Naive thymus-derived CD4-positive, alpha-beta T cell (primary cell): ENCODE measurements around the gene TUBB2B. TPM values are rescaled to one million over a fixed set of nuclear protein-coding genes. Genes with fewer than 3 reads are reported as not detected.

ENCODE experiments used
- ATAC-seq: fragments of 150-1000 bp; cut with Tn5 transposase; 2 replicates; pipeline ENCODE4 v1.10.0; 2021; ENCODE audit warnings: mild to moderate bottlenecking, moderate library complexity
- CTCF ChIA-PET: fragments of 350-600 bp; sonication (Branson Sonifier 250); formaldehyde crosslinking; loops from one replicate; lab custom pipeline; 2021; ENCODE audit warnings: antibody characterized with exemption; lab: Charles Lee
- POLR2A ChIA-PET: fragments of 350-600 bp; sonication (Branson Sonifier 250); formaldehyde crosslinking; loops from one replicate; lab custom pipeline; 2021; ENCODE audit warnings: antibody characterized with exemption, inconsistent platforms; lab: Charles Lee
- DNase-seq, 9 donors: peaks; one replicate each; pipeline versions ENCODE4 v3.0.0 to v3.0.0-alpha.2; 2020 to 2022; ENCODE audit warnings: mixed read lengths in 1 of 9
- H3K27ac ChIP-seq: one replicate; pipeline ENCODE4 v1.7.0; 2013; ENCODE audit warnings: mild to moderate bottlenecking, low read depth, low read length, moderate library complexity
- H3K27me3 ChIP-seq, 2 donors: one replicate each; pipeline ENCODE4 v1.7.0; 2013; ENCODE audit warnings: low read length in 2 of 2, mild to moderate bottlenecking in 2 of 2, moderate library complexity in 2 of 2; ENCODE audit not compliant: control insufficient read depth in 2 of 2, insufficient read depth in 2 of 2
- H3K36me3 ChIP-seq, 3 experiments: 1 replicate in 2 of 3; 2 replicates in 1 of 3; pipeline ENCODE4 v1.7.0; 2013; ENCODE audit warnings: low read length in 3 of 3, mild to moderate bottlenecking in 3 of 3, moderate library complexity in 1 of 3; ENCODE audit not compliant: insufficient read depth in 3 of 3, control insufficient read depth in 2 of 3
- H3K4me1 ChIP-seq, 2 donors: one replicate each; pipeline ENCODE4 v1.7.0; 2013; ENCODE audit warnings: low read length in 2 of 2, mild to moderate bottlenecking in 2 of 2, moderate library complexity in 1 of 2; ENCODE audit not compliant: control insufficient read depth in 2 of 2, insufficient read depth in 2 of 2
- H3K4me3 ChIP-seq: 2 replicates; pipeline ENCODE4 v1.7.0; 2013; ENCODE audit warnings: mild to moderate bottlenecking, low read length
- H3K9me3 ChIP-seq, 3 experiments: 1 replicate in 2 of 3; 2 replicates in 1 of 3; pipeline ENCODE4 v1.7.0; 2013; ENCODE audit warnings: low read length in 3 of 3; ENCODE audit not compliant: control insufficient read depth in 2 of 3
- H3K27ac Mint-ChIP-seq, 9 donors: one replicate each; pipeline ENCODE4 v1.8.0; 2020 to 2022; ENCODE audit warnings: mixed read lengths in 9 of 9, mild to moderate bottlenecking in 8 of 9, moderate library complexity in 5 of 9, inconsistent platforms in 2 of 9
- H3K27me3 Mint-ChIP-seq, 5 donors: one replicate each; pipeline ENCODE4 v1.8.0; 2021 to 2022; ENCODE audit warnings: mixed read lengths in 5 of 5, mild to moderate bottlenecking in 1 of 5
- H3K36me3 Mint-ChIP-seq, 5 donors: one replicate each; pipeline ENCODE4 v1.8.0; 2020 to 2022; ENCODE audit warnings: mixed read lengths in 5 of 5, mild to moderate bottlenecking in 3 of 5, inconsistent platforms in 1 of 5
- H3K4me1 Mint-ChIP-seq, 7 donors: one replicate each; pipeline ENCODE4 v1.8.0; 2020 to 2022; ENCODE audit warnings: mixed read lengths in 7 of 7, mild to moderate bottlenecking in 3 of 7, inconsistent platforms in 1 of 7
- H3K4me3 Mint-ChIP-seq, 10 donors: one replicate each; pipeline ENCODE4 v1.8.0; 2020 to 2022; ENCODE audit warnings: mild to moderate bottlenecking in 10 of 10, mixed read lengths in 10 of 10, moderate library complexity in 6 of 10, inconsistent platforms in 2 of 10
- H3K9me3 Mint-ChIP-seq, 11 donors: one replicate each; pipeline ENCODE4 v1.8.0; 2020 to 2022; ENCODE audit warnings: mixed read lengths in 11 of 11, mild to moderate bottlenecking in 4 of 11, inconsistent platforms in 1 of 11, moderate library complexity in 1 of 11
- intact Hi-C, 2 donors: fragments of 100-400 bp; cut with micrococcal nuclease; formaldehyde crosslinking; loops; one replicate each; pipeline ENCODE4 v1.15.1; 2023
- polyA plus RNA-seq, 2 donors: library from polyadenylated mRNA; unstranded; fragments of 300-500 nt; fragmentation: Illumina TruSeq; gene quantifications; one replicate each; pipeline ENCODE4 v1.2.3, GENCODE V29; 2021
- total RNA-seq, 6 experiments: library from RNA in 5 of 6; stranded (reverse) in 5 of 6; gene quantifications; 1 replicate in 5 of 6; 2 replicates in 1 of 6; pipeline ENCODE4 v1.2.3 and lab custom pipeline; 2021 to 2026

The TUBB2B gene
- total and polyA plus RNA-seq, 7 experiments from 2014 or later, result 0.18 to 1.6 (median 0.40) TPM; not detected in 3

- no peaks in the 10 kb centered on the region for H3K36me3 ChIP-seq
- peak overlapping the region; percentile 51 for H3K4me3 ChIP-seq
- no peaks in the 10 kb centered on the region for H3K9me3 ChIP-seq
- H3K27me3 ChIP-seq, result peaks cover 30 to 50% of the 10 kb centered on the region in 2 donors
- peak overlapping the region in 1 of 9 donors; percentile 41 for H3K27ac Mint-ChIP-seq
- intact Hi-C loops, result loop anchor here (1.0 to 5.0 kb wide), 5 partner anchors 22 to 1617 kb away; no protein-coding TSS in a partner anchor
- ATAC-seq, result peak; percentile 45
- H3K27me3 Mint-ChIP-seq, result peaks cover 63 to 85% (median 83%) of the 10 kb centered on the region in 5 donors
- H3K9me3 Mint-ChIP-seq, result peaks cover 0 to 6% (median 0%) of the 10 kb centered on the region in 11 donors
- peak overlapping the region; percentile 26 to 92 (median 82) for H3K4me3 Mint-ChIP-seq
- peaks cover 38 to 45% of the 10 kb centered on the region in 2 donors for H3K4me1 ChIP-seq
- H3K36me3 Mint-ChIP-seq, result peaks cover 0 to 1% (median 0%) of the 10 kb centered on the region in 5 donors
- DNase-seq, result peak in 4 of 9 donors; percentile 15 to 41 (median 30)
- CTCF ChIA-PET, result interaction anchor here (0.6 to 0.8 kb wide), 2 partner anchors 20 to 478 kb away, joined by 3 to 9 read pairs; no protein-coding TSS in a partner anchor
- POLR2A ChIA-PET, result interaction anchor here (0.7 to 0.8 kb wide), 2 partner anchors 22 to 82 kb away, joined by 3 to 7 read pairs; no protein-coding TSS in a partner anchor
- H3K27ac ChIP-seq, result no peak overlapping the region
- peaks cover 25 to 65% (median 39%) of the 10 kb centered on the region in 7 donors for H3K4me1 Mint-ChIP-seq
These were observed 2.2 kb upstream of the TUBB2B start for GRCh38 chr6:3229566-3230178.

- DNase-seq (peak in 8 of 9 donors; percentile 31 to 68 (median 56)), ATAC-seq (peak; percentile 56)
- peaks cover 25 to 65% (median 39%) of the 10 kb centered on the region in 7 donors for H3K4me1 Mint-ChIP-seq
- peaks cover 60 to 85% (median 82%) of the 10 kb centered on the region in 5 donors for H3K27me3 Mint-ChIP-seq
- Histone ChIP-seq H3K27me3 (peaks cover 30 to 45% of the 10 kb centered on the region in 2 donors), H3K36me3 (no peaks in the 10 kb centered on the region), H3K4me1 (peaks cover 38 to 45% of the 10 kb centered on the region in 2 donors), H3K27ac (no peak overlapping the region), H3K9me3 (no peaks in the 10 kb centered on the region), H3K4me3 (peak overlapping the region; percentile 51)
- H3K27ac Mint-ChIP-seq, result peak overlapping the region in 7 of 9 donors; percentile 1 to 87 (median 71)
- ChIA-PET CTCF (interaction anchor here (0.6 kb wide), 1 partner anchor 477 kb away, joined by 3 read pairs; no protein-coding TSS in a partner anchor), POLR2A (interaction anchor here (0.8 kb wide), 1 partner anchor 23 kb away, joined by 3 read pairs; no protein-coding TSS in a partner anchor)
- H3K36me3 Mint-ChIP-seq, result peaks cover 0 to 1% (median 0%) of the 10 kb centered on the region in 5 donors
- peak overlapping the region; percentile 82 to 92 (median 89) for H3K4me3 Mint-ChIP-seq
- intact Hi-C loops, result loop anchor here (1.0 to 5.0 kb wide), 3 partner anchors 22 to 68 kb away; no protein-coding TSS in a partner anchor
- peaks cover 0 to 6% (median 0%) of the 10 kb centered on the region in 11 donors for H3K9me3 Mint-ChIP-seq
These were observed 1.5 kb upstream of the TUBB2B start for GRCh38 chr6:3228771-3229565.

GRCh38 chr6:3228046-3228671 lies 706 bp upstream of the TUBB2B start:
- no peaks in the 10 kb centered on the region for H3K9me3 ChIP-seq
- peaks cover 0 to 1% (median 0%) of the 10 kb centered on the region in 5 donors for H3K36me3 Mint-ChIP-seq
- H3K27me3 ChIP-seq, result peaks cover 30 to 43% of the 10 kb centered on the region in 2 donors
- peaks cover 25 to 63% (median 38%) of the 10 kb centered on the region in 7 donors for H3K4me1 Mint-ChIP-seq
- peak overlapping the region; percentile 30 for H3K4me3 ChIP-seq
- ChIA-PET POLR2A (no interaction called here), CTCF (no interaction called here)
- peak; percentile 28 for ATAC-seq
- peaks cover 38 to 45% of the 10 kb centered on the region in 2 donors for H3K4me1 ChIP-seq
- peak overlapping the region; percentile 72 to 92 (median 82) for H3K4me3 Mint-ChIP-seq
- peaks cover 0 to 6% (median 0%) of the 10 kb centered on the region in 11 donors for H3K9me3 Mint-ChIP-seq
- intact Hi-C loops, result loop anchor here (2.0 to 5.0 kb wide), 2 partner anchors 66 to 67 kb away; no protein-coding TSS in a partner anchor
- peak in 4 of 9 donors; percentile 21 to 41 (median 26) for DNase-seq
- no peaks in the 10 kb centered on the region for H3K36me3 ChIP-seq
- H3K27me3 Mint-ChIP-seq, result peaks cover 52 to 82% (median 79%) of the 10 kb centered on the region in 5 donors
- no peak overlapping the region for H3K27ac ChIP-seq
- peak overlapping the region in 1 of 9 donors; percentile 40 for H3K27ac Mint-ChIP-seq

GRCh38 chr6:3226481-3227362 lies 731 bp downstream of the TUBB2B start:
- Mint-ChIP-seq H3K36me3 (peaks cover 0 to 1% (median 0%) of the 10 kb centered on the region in 5 donors), H3K27me3 (peaks cover 38 to 75% (median 64%) of the 10 kb centered on the region in 5 donors), H3K27ac (no peak overlapping the region), H3K9me3 (peaks cover 0 to 7% (median 2%) of the 10 kb centered on the region in 11 donors), H3K4me3 (peak overlapping the region; percentile 23 to 92 (median 76)), H3K4me1 (peaks cover 24 to 52% (median 38%) of the 10 kb centered on the region in 7 donors)
- Histone ChIP-seq H3K4me1 (peaks cover 38 to 41% of the 10 kb centered on the region in 2 donors), H3K4me3 (peak overlapping the region; percentile 19), H3K27ac (no peak overlapping the region), H3K9me3 (no peaks in the 10 kb centered on the region), H3K27me3 (peaks cover 26 to 40% of the 10 kb centered on the region in 2 donors), H3K36me3 (no peaks in the 10 kb centered on the region)
- ChIA-PET POLR2A (no interaction called here), CTCF (no interaction called here)
- DNase-seq (peak in 4 of 9 donors; percentile 14 to 42 (median 21)), ATAC-seq (peak; percentile 24)
- intact Hi-C loops, result loop anchor here in 1 of 2 donors (5.0 kb wide), 1 partner anchor 64 kb away; no protein-coding TSS in a partner anchor

- Mint-ChIP-seq H3K4me1 (peaks cover 19 to 45% (median 32%) of the 10 kb centered on the region in 7 donors), H3K27me3 (peaks cover 32 to 69% (median 57%) of the 10 kb centered on the region in 5 donors), H3K4me3 (peak overlapping the region in 7 of 10 donors; percentile 35 to 92 (median 72)), H3K9me3 (peaks cover 0 to 9% (median 2%) of the 10 kb centered on the region in 11 donors), H3K36me3 (peaks cover 0 to 1% (median 0%) of the 10 kb centered on the region in 5 donors), H3K27ac (no peak overlapping the region)
- Histone ChIP-seq H3K27me3 (peaks cover 23 to 34% of the 10 kb centered on the region in 2 donors), H3K9me3 (no peaks in the 10 kb centered on the region), H3K4me1 (peaks cover 34 to 38% of the 10 kb centered on the region in 2 donors), H3K36me3 (no peaks in the 10 kb centered on the region), H3K27ac (no peak overlapping the region), H3K4me3 (no peak overlapping the region)
- POLR2A ChIA-PET, result no interaction called here
- ATAC-seq, result no peak
- intact Hi-C loops, result loop anchor here in 1 of 2 donors (5.0 kb wide), 1 partner anchor 64 kb away; no protein-coding TSS in a partner anchor
- DNase-seq, result no peak
- CTCF ChIA-PET, result no interaction called here
These were observed 1.4 kb downstream of the TUBB2B start for GRCh38 chr6:3226042-3226441.
